K562 (cell line): ENCODE measurements around the gene H3-3A. TPM values are rescaled to one million over a fixed set of nuclear protein-coding genes. Genes with fewer than 3 reads are reported as not detected.

Experiments
- ELF1 ChIP-seq: fragments of 200-800 bp; sonication (Bioruptor generic); IDR thresholded peaks from 2 replicates; pipeline ENCODE4 v1.6.1; 2016; ENCODE audit warnings: missing genetic modification characterization, missing compliant biosample characterization
- MCM7 ChIP-seq, 2 experiments: fragments of 450-650 bp; IDR thresholded peaks; 2 replicates each; pipeline ENCODE4 v1.6.1; 2016 to 2018
- NFIC ChIP-seq: fragments of 450-650 bp; IDR thresholded peaks from 2 replicates; pipeline ENCODE4 v1.6.1; 2017; ENCODE audit warnings: mild to moderate bottlenecking, inconsistent platforms
- PPARD ChIP-seq: fragments of 250-450 bp; sonication (Bioruptor Pico); IDR thresholded peaks from 2 replicates; pipeline ENCODE4 v1.8.0; 2022; ENCODE audit warnings: inconsistent platforms, mild to moderate bottlenecking, moderate library complexity
- ZC3H4 ChIP-seq: sonication (generic); formaldehyde crosslinking; IDR thresholded peaks from 2 replicates; pipeline ENCODE4 v1.9.0; 2021; ENCODE audit warnings: missing genetic modification reagents, borderline replicate concordance
- ZEB2 ChIP-seq: fragments of 450-650 bp; IDR thresholded peaks from 2 replicates; pipeline ENCODE4 v1.6.1; 2016
- polyA plus RNA-seq, 8 experiments: library from polyadenylated mRNA; depleted of rRNA in 4 of 8; stranded (reverse) in 5 of 8; unstranded in 3 of 8; fragments of >200 nt; fragmentation: Nextera tagmentation in 2 of 8; fragmentation: Illumina TruSeq in 1 of 8; extraction: Ambion mirVana in 2 of 8; extraction: Trizol in 1 of 8; gene quantifications; 2 replicates each; pipeline versions ENCODE4 v1.2.1 to v1.2.3, GENCODE V29; 2011 to 2014; ENCODE audit warnings: inconsistent platforms in 1 of 8, missing spikeins in 1 of 8
- total RNA-seq, 7 experiments: library from RNA; depleted of rRNA in 6 of 7; stranded (reverse); fragments of >200 nt in 6 of 7; fragmentation: Illumina TruSeq in 2 of 7; extraction: Trizol in 2 of 7; gene quantifications; 2 replicates each; pipeline versions ENCODE4 v1.2.1 to v1.2.3, GENCODE V29; 2011 to 2021; ENCODE audit warnings: low replicate concordance in 1 of 7
- TF ChIP-seq, protein P1 (sequence below): fragments of 250-450 bp; sonication (Bioruptor Pico); IDR thresholded peaks from 2 replicates; pipeline ENCODE4 v1.5.0; 2020; ENCODE audit warnings: mild to moderate bottlenecking, borderline replicate concordance
- TF ChIP-seq, protein P2 (sequence below): sonication (generic); formaldehyde crosslinking; IDR thresholded peaks from 2 replicates; pipeline ENCODE4 v1.8.1; 2022; ENCODE audit warnings: missing genetic modification reagents
- TF ChIP-seq, protein P3 (sequence below), 2 experiments: fragments of 450-650 bp in 1 of 2; sonication (generic) in 1 of 2; formaldehyde crosslinking in 1 of 2; IDR thresholded peaks; 2 replicates each; pipeline versions ENCODE4 v1.7.1 to v1.9.0; 2016 to 2022; ENCODE audit warnings: inconsistent platforms in 1 of 2, mild to moderate bottlenecking in 1 of 2, missing genetic modification reagents in 1 of 2
- TF ChIP-seq, protein P4 (sequence below): fragments of 200-800 bp; sonication (Bioruptor generic); IDR thresholded peaks from 2 replicates; pipeline ENCODE4 v1.6.1; 2017; ENCODE audit warnings: missing genetic modification characterization, missing compliant biosample characterization
- TF ChIP-seq, protein P5 (sequence below): fragments of 250-450 bp; sonication (Bioruptor Pico); IDR thresholded peaks from 2 replicates; pipeline ENCODE4 v1.8.0; 2021; ENCODE audit warnings: borderline replicate concordance, mild to moderate bottlenecking, moderate library complexity; ENCODE audit not compliant: poor library complexity, severe bottlenecking

Gene H3-3A
- total and polyA plus RNA-seq, 9 of the 15 experiments (the other 6 are each of a cell fraction or from before 2014, with no cell fraction given): 426 to 1,083 (median 591) TPM

DNA sequence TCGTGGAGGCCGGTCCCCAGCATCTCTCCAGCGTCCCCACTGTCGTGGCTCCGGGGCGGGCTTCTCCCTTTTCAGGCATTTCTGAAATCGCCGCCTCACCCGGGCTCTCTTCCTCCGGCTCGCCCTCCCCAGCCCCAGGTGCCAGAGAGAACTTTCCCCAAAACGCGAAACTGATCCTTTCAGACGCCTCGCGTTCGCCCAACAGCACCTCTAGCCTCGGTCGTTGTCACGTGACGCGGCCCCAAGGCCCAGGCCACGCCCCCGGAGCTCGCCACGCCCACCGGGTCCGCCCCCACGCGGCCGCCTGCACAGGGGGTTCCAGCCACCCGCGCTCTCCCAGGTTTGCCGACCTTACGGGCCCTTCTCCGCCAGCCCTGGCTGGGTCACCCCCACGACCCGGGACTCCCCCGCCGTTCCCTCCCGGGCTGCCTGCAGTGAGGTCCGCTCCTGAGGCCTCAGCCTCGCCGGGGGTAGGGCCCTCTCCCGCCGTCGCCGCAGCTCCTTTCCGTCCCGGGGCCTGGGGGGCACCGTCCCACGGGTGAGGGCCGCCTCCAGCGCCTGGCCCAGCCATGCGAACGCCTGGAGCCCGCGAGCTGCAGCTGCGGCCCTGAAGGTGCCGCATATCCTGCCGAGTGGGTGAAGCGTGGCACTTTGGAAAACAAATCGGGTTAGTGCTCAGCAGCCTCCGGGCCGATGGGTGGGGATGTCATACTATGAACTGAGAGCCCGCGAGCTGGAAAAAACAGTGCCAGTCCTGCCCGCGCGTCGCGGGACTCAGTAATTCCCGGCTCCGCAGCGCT is 21.0 kb downstream of the H3-3A start (continued):
- TF ChIP-seq, protein P1, sequence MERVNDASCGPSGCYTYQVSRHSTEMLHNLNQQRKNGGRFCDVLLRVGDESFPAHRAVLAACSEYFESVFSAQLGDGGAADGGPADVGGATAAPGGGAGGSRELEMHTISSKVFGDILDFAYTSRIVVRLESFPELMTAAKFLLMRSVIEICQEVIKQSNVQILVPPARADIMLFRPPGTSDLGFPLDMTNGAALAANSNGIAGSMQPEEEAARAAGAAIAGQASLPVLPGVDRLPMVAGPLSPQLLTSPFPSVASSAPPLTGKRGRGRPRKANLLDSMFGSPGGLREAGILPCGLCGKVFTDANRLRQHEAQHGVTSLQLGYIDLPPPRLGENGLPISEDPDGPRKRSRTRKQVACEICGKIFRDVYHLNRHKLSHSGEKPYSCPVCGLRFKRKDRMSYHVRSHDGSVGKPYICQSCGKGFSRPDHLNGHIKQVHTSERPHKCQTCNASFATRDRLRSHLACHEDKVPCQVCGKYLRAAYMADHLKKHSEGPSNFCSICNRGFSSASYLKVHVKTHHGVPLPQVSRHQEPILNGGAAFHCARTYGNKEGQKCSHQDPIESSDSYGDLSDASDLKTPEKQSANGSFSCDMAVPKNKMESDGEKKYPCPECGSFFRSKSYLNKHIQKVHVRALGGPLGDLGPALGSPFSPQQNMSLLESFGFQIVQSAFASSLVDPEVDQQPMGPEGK (CRISPR knock-in tag): no peak
- TF ChIP-seq MCM7 (IDR thresholded peaks at IDR 0.05): no peak
- TF ChIP-seq ZC3H4 (CRISPR knock-in tag): 0 out of 2 replicates have a peak, but pooled peaks have one; percentile 35
- no peak for TF ChIP-seq ZEB2
- no peak for TF ChIP-seq PPARD (CRISPR knock-in tag)
- peak; percentile 16 for TF ChIP-seq NFIC
- TF ChIP-seq, protein P2, sequence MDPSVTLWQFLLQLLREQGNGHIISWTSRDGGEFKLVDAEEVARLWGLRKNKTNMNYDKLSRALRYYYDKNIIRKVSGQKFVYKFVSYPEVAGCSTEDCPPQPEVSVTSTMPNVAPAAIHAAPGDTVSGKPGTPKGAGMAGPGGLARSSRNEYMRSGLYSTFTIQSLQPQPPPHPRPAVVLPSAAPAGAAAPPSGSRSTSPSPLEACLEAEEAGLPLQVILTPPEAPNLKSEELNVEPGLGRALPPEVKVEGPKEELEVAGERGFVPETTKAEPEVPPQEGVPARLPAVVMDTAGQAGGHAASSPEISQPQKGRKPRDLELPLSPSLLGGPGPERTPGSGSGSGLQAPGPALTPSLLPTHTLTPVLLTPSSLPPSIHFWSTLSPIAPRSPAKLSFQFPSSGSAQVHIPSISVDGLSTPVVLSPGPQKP (CRISPR knock-in tag): no peak
- TF ChIP-seq, protein P3, sequence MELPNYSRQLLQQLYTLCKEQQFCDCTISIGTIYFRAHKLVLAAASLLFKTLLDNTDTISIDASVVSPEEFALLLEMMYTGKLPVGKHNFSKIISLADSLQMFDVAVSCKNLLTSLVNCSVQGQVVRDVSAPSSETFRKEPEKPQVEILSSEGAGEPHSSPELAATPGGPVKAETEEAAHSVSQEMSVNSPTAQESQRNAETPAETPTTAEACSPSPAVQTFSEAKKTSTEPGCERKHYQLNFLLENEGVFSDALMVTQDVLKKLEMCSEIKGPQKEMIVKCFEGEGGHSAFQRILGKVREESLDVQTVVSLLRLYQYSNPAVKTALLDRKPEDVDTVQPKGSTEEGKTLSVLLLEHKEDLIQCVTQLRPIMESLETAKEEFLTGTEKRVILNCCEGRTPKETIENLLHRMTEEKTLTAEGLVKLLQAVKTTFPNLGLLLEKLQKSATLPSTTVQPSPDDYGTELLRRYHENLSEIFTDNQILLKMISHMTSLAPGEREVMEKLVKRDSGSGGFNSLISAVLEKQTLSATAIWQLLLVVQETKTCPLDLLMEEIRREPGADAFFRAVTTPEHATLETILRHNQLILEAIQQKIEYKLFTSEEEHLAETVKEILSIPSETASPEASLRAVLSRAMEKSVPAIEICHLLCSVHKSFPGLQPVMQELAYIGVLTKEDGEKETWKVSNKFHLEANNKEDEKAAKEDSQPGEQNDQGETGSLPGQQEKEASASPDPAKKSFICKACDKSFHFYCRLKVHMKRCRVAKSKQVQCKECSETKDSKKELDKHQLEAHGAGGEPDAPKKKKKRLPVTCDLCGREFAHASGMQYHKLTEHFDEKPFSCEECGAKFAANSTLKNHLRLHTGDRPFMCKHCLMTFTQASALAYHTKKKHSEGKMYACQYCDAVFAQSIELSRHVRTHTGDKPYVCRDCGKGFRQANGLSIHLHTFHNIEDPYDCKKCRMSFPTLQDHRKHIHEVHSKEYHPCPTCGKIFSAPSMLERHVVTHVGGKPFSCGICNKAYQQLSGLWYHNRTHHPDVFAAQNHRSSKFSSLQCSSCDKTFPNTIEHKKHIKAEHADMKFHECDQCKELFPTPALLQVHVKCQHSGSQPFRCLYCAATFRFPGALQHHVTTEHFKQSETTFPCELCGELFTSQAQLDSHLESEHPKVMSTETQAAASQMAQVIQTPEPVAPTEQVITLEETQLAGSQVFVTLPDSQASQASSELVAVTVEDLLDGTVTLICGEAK (IDR thresholded peaks at IDR 0.05): no peak; the same call in 1 of the 2 replicates
- TF ChIP-seq, protein P3 (CRISPR knock-in tag; IDR thresholded peaks at IDR 0.05): no peak
- TF ChIP-seq, protein P4, sequence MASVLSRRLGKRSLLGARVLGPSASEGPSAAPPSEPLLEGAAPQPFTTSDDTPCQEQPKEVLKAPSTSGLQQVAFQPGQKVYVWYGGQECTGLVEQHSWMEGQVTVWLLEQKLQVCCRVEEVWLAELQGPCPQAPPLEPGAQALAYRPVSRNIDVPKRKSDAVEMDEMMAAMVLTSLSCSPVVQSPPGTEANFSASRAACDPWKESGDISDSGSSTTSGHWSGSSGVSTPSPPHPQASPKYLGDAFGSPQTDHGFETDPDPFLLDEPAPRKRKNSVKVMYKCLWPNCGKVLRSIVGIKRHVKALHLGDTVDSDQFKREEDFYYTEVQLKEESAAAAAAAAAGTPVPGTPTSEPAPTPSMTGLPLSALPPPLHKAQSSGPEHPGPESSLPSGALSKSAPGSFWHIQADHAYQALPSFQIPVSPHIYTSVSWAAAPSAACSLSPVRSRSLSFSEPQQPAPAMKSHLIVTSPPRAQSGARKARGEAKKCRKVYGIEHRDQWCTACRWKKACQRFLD: no peak
- TF ChIP-seq ELF1 (tag): no peak
- TF ChIP-seq, protein P5, sequence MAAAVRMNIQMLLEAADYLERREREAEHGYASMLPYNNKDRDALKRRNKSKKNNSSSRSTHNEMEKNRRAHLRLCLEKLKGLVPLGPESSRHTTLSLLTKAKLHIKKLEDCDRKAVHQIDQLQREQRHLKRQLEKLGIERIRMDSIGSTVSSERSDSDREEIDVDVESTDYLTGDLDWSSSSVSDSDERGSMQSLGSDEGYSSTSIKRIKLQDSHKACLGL: no peak
